CD1c-positive myeloid dendritic cell (primary cell): ENCODE measurements around the gene ANKS1B.
"Not testable (repeated sequence)": the region's sequence is repeated elsewhere in the genome, so short reads cannot be mapped to it uniquely, and the experiment has no call there.

ENCODE experiments used
- DNase-seq: peaks from one replicate; pipeline ENCODE4 v3.0.0-alpha.2; 2016; ENCODE audit errors: extremely low spot score

The ANKS1B gene

GRCh38 chr12:99984271-99985128 is at the start of gene ANKS1B:
Gene ANKS1B, minus strand, starts transcription at chr12:99984936. Its CDS starts 699 bp downstream, at chr12:99984237.
- DNase-seq, result no peak

GRCh38 chr12:100031836-100032235 is 47.1 kb upstream of the ANKS1B start:
- DNase-seq, result no peak

- no peak for DNase-seq
Observed at GRCh38 chr12:100027671-100028070, 42.9 kb upstream of the ANKS1B start.

- DNase-seq, result no peak
Observed at GRCh38 chr12:100026241-100026640, 41.5 kb upstream of the ANKS1B start.

- no peak for DNase-seq
Observed at GRCh38 chr12:100024974-100025555, 40.3 kb upstream of the ANKS1B start.

GRCh38 chr12:100020370-100020769 is 35.6 kb upstream of the ANKS1B start:
- no peak for DNase-seq

- DNase-seq, result no peak
Observed at GRCh38 chr12:100017056-100017455, 32.3 kb upstream of the ANKS1B start.

- not testable (repeated sequence) for DNase-seq
Observed at GRCh38 chr12:100016304-100016703, 31.6 kb upstream of the ANKS1B start.

GRCh38 chr12:100005846-100006245 is 21.1 kb upstream of the ANKS1B start:
- not testable (repeated sequence) for DNase-seq

- DNase-seq, result no peak
Observed at GRCh38 chr12:99997806-99998205, 13.1 kb upstream of the ANKS1B start.

GRCh38 chr12:99996095-99996494 is 11.4 kb upstream of the ANKS1B start:
- no peak for DNase-seq

GRCh38 chr12:99985631-99986030 is 895 bp upstream of the ANKS1B start:
- no peak for DNase-seq

- no peak for DNase-seq
Observed at GRCh38 chr12:99985129-99985570, 414 bp upstream of the ANKS1B start.

- no peak for DNase-seq
Observed at GRCh38 chr12:99983456-99984258, 1.1 kb downstream of the ANKS1B start.

GRCh38 chr12:99981639-99982190 is 3.0 kb downstream of the ANKS1B start:
- DNase-seq, result no peak

GRCh38 chr12:99979471-99979870 is 5.3 kb downstream of the ANKS1B start:
- DNase-seq, result no peak

GRCh38 chr12:99978152-99978551 is 6.6 kb downstream of the ANKS1B start:
- DNase-seq, result no peak

GRCh38 chr12:99977550-99977949 is 7.2 kb downstream of the ANKS1B start:
- DNase-seq, result no peak

GRCh38 chr12:99976762-99977161 is 8.0 kb downstream of the ANKS1B start:
- no peak for DNase-seq

GRCh38 chr12:99975321-99975720 is 9.4 kb downstream of the ANKS1B start:
- no peak for DNase-seq

- no peak for DNase-seq
Observed at GRCh38 chr12:99974146-99974545, 10.6 kb downstream of the ANKS1B start.

- DNase-seq, result no peak
Observed at GRCh38 chr12:99966429-99966828, 18.3 kb downstream of the ANKS1B start.
